ENCODE results near the gene SMARCA4.

DNA sequence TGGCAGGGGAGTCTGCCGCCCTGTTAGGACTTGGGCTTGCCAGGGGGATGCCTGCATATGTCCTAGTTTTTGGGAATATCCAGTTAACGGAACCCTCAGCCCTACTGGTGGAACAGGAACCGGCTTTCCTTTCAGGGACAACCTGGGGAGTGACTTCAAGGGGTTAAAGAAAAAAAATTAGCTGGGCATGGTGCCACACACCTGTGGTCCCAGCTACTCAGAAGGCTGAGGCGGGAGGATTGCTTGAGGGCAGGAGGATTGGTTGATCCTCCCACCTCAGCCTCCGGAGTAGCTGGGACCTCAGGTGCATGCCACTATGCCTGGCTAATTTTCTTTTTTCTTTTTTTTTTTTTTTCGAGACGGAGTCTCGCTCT, 150.9 kb downstream of the SMARCA4 start:
- TF ChIP-seq, protein P1, sequence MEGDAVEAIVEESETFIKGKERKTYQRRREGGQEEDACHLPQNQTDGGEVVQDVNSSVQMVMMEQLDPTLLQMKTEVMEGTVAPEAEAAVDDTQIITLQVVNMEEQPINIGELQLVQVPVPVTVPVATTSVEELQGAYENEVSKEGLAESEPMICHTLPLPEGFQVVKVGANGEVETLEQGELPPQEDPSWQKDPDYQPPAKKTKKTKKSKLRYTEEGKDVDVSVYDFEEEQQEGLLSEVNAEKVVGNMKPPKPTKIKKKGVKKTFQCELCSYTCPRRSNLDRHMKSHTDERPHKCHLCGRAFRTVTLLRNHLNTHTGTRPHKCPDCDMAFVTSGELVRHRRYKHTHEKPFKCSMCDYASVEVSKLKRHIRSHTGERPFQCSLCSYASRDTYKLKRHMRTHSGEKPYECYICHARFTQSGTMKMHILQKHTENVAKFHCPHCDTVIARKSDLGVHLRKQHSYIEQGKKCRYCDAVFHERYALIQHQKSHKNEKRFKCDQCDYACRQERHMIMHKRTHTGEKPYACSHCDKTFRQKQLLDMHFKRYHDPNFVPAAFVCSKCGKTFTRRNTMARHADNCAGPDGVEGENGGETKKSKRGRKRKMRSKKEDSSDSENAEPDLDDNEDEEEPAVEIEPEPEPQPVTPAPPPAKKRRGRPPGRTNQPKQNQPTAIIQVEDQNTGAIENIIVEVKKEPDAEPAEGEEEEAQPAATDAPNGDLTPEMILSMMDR (conservative IDR thresholded peaks at IDR 0.05 in 1 of 2, IDR thresholded peaks at IDR 0.05 in 1 of 2; ENCODE audit: extremely low read depth in 1 of 2, insufficient read depth in 1 of 2, low read depth in 1 of 2, low read length in 2 of 2), result no peak
- TF ChIP-seq EZH2 (IDR thresholded peaks at IDR 0.05; ENCODE audit: borderline replicate concordance, low read length), result no peak

All from mammary epithelial cell (primary cell).